NCI-H526 treated with DMSO at 0.1 percent for 48 hours (cell line): ENCODE results near the gene OTUD4.
"Not testable (repeated sequence)": the region's sequence is repeated elsewhere in the genome, so short reads cannot be mapped to it uniquely, and the experiment has no call there.

Experiments
- DNase-seq: peaks from one replicate; lab custom pipeline; 2025; lab: John Stamatoyannopoulos, UW

OTUD4 gene, protein sequence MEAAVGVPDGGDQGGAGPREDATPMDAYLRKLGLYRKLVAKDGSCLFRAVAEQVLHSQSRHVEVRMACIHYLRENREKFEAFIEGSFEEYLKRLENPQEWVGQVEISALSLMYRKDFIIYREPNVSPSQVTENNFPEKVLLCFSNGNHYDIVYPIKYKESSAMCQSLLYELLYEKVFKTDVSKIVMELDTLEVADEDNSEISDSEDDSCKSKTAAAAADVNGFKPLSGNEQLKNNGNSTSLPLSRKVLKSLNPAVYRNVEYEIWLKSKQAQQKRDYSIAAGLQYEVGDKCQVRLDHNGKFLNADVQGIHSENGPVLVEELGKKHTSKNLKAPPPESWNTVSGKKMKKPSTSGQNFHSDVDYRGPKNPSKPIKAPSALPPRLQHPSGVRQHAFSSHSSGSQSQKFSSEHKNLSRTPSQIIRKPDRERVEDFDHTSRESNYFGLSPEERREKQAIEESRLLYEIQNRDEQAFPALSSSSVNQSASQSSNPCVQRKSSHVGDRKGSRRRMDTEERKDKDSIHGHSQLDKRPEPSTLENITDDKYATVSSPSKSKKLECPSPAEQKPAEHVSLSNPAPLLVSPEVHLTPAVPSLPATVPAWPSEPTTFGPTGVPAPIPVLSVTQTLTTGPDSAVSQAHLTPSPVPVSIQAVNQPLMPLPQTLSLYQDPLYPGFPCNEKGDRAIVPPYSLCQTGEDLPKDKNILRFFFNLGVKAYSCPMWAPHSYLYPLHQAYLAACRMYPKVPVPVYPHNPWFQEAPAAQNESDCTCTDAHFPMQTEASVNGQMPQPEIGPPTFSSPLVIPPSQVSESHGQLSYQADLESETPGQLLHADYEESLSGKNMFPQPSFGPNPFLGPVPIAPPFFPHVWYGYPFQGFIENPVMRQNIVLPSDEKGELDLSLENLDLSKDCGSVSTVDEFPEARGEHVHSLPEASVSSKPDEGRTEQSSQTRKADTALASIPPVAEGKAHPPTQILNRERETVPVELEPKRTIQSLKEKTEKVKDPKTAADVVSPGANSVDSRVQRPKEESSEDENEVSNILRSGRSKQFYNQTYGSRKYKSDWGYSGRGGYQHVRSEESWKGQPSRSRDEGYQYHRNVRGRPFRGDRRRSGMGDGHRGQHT

DNA sequence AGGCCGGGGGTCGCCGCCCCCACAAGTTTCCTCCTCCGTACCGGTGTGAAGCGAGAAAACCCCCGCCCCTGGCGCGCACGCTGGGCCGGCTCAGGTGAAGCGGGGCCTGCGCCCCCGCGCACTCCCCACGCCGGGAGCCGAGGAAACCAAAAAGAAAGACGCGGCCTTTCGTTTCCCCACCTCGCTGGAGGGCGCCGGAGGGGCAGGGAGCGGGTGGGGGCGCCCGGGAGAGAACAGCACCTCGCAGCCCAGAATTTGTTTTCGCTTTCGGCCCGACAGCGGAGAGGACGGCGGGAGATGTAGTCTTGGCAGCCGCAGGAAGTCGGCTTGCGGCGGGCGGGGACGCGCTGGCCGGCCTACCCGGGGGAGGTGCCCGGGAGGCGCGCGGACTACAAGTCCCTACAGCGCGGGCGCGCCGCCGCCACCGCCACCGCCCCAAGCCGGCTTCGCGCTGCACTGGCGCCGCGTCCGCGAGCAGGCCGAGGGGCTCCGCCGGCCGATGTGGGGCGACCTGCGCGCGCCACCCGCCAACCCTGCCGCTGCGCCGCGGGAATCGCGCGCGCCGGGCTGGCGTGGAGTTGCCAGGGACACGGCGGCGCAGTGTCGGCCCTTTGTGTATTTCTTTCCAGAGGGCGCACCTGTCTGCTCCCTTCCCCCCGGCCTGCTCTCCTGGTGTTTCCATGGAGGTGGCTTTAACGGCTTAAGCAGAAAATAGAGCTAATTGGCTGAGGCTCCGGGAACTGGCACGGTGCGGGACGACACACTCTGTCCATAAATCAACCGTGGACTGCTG is at the start of gene OTUD4:
TSS of gene OTUD4 (minus strand) at position 292 of the 793 bp plus-strand sequence. CDS start 616 bp downstream, outside the sequence.
- peak; percentile 97 for DNase-seq

DNA sequence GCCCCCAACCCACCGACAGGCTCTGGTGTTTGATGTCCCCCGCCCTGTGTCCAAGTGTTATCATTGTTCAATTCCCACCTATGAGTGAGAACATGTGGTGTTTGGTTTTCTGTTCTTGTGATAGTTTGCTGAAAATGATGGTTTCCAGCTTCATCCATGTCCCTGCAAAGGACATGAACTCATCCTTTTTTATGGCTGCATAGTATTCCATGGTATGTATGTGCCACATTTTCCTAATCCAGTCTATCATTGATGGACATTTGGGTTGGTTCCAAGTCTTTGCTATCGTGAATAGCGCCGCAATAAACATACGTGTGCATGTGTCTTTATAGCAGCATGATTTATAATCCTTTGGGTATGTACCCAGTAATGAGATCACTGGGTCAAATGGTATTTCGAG is 42.8 kb upstream of the OTUD4 start:
- DNase-seq = not testable (repeated sequence)

- not testable (repeated sequence) for DNase-seq
These were observed 41.1 kb upstream of the OTUD4 start for GRCh38 chr4:145221529-145221928.

GRCh38 chr4:145219090-145219489 is 38.7 kb upstream of the OTUD4 start:
- peak; percentile 80 for DNase-seq

GRCh38 chr4:145218251-145218650 is 37.9 kb upstream of the OTUD4 start:
- peak; percentile 69 for DNase-seq

DNA sequence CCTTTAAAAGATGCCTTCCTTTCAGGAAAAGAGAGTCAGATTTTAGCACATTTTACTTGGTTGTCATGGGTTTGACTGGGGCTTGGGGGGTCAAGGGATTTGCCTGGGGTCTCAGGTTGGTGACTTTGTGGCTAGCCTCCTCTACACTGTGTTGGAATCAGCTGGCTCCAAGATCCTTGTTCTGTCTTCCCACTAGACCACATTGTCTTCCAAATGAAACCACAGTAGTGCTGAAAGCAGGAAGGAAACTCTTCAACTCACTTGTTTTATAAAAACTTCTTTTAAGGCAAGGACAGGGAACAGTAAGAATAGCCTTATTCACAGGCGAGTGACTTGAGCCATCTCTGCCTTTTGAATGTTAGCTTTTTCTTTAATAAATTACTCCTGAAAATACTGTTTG is 37.0 kb upstream of the OTUD4 start:
- DNase-seq = no peak

DNA sequence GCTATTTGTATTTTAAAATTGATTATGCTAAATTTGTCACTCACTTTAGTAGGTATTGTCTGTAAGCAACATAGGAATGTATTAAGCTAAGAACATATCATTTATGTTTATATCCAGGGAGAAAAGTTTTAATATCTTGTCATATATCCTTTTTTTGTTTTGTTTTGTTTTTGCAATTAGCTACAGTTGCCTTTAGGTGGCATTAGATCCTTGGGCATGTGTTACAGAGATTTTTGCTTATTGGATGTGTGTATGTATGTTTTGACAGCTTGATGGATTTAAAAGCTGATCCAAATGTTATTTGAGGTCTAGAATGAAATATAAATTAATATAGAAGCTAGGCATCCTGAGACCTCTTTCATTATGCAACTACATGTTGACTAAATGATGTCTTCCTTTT is 36.1 kb upstream of the OTUD4 start:
- no peak for DNase-seq

DNA sequence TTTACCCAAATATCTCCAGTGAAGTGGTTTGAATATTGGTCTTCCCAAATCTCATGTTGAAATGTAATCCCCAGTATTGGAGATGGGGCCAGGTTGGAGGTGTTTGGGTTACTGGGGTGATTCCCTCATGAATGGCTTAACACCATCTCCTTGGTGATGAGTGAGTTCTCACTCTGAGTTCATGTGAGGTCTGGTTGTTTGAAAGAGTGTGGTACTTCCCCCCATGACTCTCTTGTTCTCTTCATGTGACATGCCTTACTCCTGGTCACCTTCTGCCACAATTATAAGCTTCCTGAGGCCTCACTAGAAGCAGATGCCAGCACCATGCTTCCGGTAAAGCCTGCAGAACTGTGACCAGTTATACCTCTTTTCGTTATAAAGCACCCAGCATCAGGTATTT is 32.9 kb upstream of the OTUD4 start:
- DNase-seq = no peak

- DNase-seq = no peak
These were observed 27.5 kb upstream of the OTUD4 start for GRCh38 chr4:145207934-145208333.

- DNase-seq = no peak
These were observed 23.0 kb upstream of the OTUD4 start for GRCh38 chr4:145203410-145203809.

DNA sequence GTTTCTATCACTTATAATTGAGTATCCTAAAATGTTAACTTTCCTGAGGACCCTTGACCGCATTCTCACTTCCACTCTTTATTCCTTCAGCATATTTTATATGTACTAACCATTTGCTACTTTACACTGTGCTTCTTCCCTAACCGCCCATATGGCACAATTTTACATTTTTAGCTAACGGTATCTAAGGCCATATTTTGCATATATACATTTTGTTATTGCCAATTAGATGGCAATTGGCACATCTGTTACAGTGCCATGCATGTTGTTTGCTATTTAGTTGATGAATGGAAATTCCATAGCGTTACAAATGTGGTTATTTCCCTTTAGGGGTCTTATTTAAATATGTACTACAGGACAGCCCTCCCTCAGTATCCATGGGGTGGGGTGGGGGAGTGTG is 20.0 kb upstream of the OTUD4 start:
- DNase-seq = no peak

- no peak for DNase-seq
These were observed 18.8 kb upstream of the OTUD4 start for GRCh38 chr4:145199051-145199716.

DNA sequence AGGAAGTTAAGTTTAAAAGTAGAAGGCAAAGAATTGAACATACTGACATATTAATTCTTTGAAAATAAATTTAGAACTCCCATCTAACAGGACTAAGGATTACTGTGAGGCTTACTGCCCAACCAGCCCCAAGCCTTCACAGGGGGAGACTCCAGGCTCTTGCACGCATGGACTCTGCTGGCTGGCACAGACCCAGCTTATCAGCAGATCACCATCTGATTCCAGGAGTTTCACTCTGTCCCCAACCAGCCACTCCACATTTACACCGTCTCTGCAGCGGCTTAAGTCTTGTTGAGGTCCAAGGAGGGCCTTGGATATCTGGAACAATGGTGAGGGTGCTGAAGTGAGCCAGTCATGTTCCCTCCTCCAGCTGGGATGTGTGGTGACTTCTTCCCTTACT is 16.4 kb upstream of the OTUD4 start:
- no peak for DNase-seq

GRCh38 chr4:145195167-145195952 is 15.0 kb upstream of the OTUD4 start:
- DNase-seq = no peak

DNA sequence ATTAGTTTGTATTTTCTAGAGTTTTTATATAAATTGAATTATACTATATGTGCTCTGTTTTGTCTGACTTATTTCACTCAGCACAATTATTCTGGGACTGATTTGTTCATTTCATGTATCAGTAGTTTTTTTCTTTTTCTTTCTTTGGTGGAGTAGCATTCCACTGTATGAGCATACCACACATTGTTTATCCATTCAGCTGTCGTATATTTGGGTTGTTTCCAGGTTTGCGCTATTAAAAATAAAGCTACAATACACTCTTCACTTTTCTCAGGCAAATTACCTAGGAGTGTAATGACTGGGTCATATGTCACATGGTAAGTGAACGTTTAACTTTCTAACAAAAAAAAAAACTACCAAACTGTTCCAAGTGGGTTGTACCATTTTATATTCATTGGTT is 9.6 kb upstream of the OTUD4 start:
- DNase-seq = no peak

- DNase-seq = no peak
These were observed 6.3 kb upstream of the OTUD4 start for GRCh38 chr4:145186729-145187128.

DNA sequence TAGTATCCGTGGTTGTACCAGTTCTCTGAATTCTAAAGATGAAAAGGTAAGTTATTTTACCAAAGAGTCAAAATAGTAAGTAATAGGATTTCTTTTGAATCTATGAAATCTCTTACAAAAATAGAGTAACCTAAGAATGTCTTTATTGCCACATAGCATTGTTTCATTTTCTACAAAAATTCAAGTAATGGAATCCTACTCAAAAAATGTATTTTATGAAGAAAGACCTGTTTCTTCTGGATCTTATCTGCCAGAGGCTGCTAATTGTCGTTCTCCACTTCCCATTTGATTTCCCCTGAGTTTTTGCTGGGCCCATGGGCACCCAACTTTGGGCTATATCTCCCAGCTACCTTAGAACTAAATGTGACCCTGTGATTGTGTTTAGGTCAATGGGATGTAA is 3.2 kb upstream of the OTUD4 start:
- no peak for DNase-seq

- no peak for DNase-seq
These were observed 2.6 kb upstream of the OTUD4 start for GRCh38 chr4:145183023-145183422.

DNA sequence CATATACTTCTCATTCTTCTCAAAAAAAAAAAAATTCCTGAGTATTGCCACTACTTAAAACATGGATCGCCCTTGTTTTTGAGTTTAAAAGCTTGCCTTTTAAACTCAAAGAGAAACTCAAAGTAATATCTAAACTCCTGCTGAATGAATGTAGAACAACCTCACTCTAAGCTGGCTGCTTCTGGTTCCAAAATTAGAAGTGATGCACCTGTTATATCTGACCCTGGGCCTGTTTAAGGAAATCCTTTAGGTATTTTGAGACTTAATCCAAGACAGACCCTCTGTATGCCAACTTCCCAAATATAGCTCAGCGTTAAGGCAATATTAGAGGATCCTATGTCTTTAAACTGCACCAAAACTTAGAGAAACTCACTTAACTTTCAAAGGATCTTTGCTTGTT is 1.8 kb upstream of the OTUD4 start:
- no peak for DNase-seq

- DNase-seq = no peak
These were observed 707 bp upstream of the OTUD4 start for GRCh38 chr4:145181091-145181501.
